HG03175 (cell line): ENCODE measurements around the gene RPS28.

Experiments
- ATAC-seq: cut with Tn5 transposase; IDR thresholded peaks from one replicate; pipeline ENCODE4 v1.9.1; 2021; ENCODE audit warnings: mild to moderate bottlenecking, moderate library complexity; ENCODE audit not compliant: unreplicated experiment

RPS28 gene

GRCh38 chr19:8319807-8320520 lies 1.3 kb upstream of the RPS28 start:
- ATAC-seq: no peak

- ATAC-seq: no peak
Observed at GRCh38 chr19:8320564-8321066, 681 bp upstream of the RPS28 start.

- no peak for ATAC-seq
Observed at GRCh38 chr19:8321986-8322637, 816 bp downstream of the RPS28 start.

GRCh38 chr19:8322638-8322997 lies 1.3 kb downstream of the RPS28 start:
- no peak for ATAC-seq

GRCh38 chr19:8323781-8324185 lies 2.5 kb downstream of the RPS28 start:
- no peak for ATAC-seq

GRCh38 chr19:8324186-8325050 lies 3.1 kb downstream of the RPS28 start:
- no peak for ATAC-seq

DNA sequence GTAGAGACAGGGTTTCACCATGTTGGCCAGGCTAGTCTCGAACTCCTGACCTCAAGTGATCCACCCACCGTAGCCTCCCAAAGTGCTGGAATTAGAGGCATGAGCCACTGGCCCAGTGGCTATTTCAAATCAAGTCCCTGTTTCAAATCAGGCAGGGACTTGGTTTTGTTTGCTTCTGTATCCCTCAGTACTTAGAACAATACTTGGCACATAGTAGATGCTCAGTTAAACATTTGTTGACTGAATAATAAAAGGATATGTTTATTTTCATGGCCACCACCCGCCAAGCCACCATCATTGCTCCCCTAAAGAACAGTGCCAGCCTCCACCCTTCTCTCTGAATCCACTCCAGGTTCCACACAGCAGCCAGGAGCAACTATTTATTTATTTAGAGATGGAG lies 4.2 kb downstream of the RPS28 start:
- ATAC-seq: no peak

DNA sequence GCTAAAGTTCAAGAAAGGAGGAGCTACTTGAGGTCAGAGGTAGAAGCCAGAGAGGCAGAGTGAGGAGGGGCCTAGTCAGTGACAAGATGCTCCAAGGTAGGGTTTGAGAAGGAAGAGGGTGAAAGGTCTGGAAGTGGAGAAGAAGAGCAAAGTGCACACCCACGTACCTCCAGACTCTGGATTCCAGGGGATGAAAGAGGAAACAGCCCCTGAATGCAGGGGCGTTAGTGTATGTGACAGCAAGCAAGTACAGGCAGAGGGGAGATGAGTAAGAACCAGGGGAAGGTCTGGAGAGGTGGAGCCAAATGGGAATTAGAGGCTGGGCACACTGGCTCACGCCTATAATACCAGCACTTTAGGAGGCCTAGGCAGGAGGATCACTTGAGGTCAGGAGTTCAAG lies 8.7 kb downstream of the RPS28 start:
- no peak for ATAC-seq

- no peak for ATAC-seq
Observed at GRCh38 chr19:8331263-8331845, 10.1 kb downstream of the RPS28 start.

- no peak for ATAC-seq
Observed at GRCh38 chr19:8332976-8333766, 11.9 kb downstream of the RPS28 start.

GRCh38 chr19:8333767-8334457 lies 12.6 kb downstream of the RPS28 start:
- no peak for ATAC-seq

GRCh38 chr19:8334458-8335342 lies 13.4 kb downstream of the RPS28 start:
- no peak for ATAC-seq

DNA sequence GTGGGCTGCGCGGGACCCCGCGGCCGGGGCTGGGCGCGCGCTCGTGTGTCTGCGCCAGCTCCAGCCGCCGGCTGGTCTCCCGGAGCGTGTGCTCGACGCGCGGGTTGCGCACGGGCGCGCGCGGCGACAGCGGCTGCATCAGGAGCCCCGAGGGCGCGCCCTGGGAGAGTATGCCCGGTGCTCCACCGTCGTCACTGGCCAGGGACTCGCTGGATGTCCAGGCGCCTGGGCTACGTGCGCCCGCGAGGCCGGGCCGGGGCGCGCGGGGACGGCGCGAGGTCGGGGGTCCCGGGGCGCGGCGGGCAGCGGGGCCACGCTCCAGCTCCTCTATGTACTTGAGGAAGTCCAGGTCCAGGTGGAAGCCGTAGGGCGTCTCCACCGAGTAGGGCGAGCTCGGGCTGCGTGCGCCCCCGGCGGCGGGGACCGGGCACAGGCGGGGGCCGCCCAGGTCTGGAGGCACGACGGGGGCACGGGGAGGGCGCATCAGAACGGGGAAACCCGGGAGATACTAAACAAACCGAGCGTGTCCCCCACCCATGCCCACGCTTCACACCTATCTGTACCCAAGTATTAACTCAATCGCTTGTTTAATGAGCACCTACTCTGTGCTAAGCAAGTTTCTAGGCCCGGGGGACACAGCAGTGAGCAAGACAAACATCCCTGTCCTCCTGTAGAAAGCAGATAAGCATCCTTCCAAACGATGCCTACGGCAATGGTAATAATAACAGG lies 14.2 kb downstream of the RPS28 start:
- no peak for ATAC-seq

DNA sequence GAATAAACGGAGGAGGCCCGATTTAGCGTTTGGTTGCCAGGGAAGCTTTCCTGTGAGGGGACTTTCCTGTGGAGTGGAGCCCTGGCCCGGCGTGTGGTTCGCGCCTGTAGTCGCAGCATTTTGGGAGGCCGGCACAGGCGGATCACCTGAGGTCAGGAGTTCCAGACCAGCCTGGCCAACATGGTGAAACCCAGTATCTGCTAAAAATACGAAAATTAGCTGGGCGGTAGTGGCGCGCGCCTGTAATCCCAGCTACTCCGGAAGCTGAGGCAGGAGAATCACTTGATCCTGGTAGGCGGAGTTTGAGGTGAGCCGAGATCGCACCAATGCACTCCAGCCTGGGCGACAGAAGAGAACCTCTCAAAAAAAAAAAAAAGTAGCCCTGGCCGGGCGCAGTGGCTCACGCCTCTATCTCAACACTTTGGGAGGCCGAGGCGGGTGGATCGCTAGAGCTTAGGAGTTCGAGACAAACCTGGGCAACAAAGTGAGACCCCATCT lies 14.8 kb downstream of the RPS28 start:
- no peak for ATAC-seq

GRCh38 chr19:8336660-8337059 lies 15.4 kb downstream of the RPS28 start:
- ATAC-seq: no peak

DNA sequence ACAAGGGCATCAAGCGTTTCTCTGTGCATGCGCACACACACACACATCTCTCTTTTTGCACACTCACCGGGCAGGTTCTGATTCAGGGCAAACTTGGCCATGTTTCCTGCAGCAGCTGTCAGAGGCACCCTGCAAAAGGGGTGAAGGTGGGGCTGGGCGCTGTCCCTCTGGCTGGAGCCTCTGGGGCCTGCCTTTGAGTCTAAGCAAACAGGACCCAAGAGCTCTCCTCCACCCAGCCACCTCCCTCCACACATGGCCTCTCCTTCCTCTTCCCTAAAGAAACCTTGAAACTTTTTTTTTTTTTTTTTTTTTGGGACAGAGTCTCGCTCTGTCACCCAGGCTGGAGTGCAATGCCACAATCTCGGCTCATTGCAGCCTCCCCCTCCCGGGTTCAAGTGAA lies 16.4 kb downstream of the RPS28 start:
- ATAC-seq: no peak

- ATAC-seq: no peak
Observed at GRCh38 chr19:8338835-8339234, 17.5 kb downstream of the RPS28 start.
